Activated CD4-positive, CD25-positive, alpha-beta regulatory T cell treated with anti-CD3 and anti-CD28 coated beads, Interleukin-2, amount 50 U/mL, for 16 hours (primary cell): ENCODE data around the gene MYLK2.
A peak's percentile ranks its signal among the peaks of the same experiment; 100 is the strongest.

Experiments
- DNase-seq: peaks from one replicate; pipeline ENCODE4 v3.0.0-alpha.2; 2020; ENCODE audit warnings: low read depth, low spot score

MYLK2 gene

GRCh38 chr20:31853481-31853880 is 34.3 kb downstream of the MYLK2 start:
- no peak for DNase-seq

- DNase-seq = no peak
Measured at GRCh38 chr20:31856516-31856915, 37.4 kb downstream of the MYLK2 start.

DNA sequence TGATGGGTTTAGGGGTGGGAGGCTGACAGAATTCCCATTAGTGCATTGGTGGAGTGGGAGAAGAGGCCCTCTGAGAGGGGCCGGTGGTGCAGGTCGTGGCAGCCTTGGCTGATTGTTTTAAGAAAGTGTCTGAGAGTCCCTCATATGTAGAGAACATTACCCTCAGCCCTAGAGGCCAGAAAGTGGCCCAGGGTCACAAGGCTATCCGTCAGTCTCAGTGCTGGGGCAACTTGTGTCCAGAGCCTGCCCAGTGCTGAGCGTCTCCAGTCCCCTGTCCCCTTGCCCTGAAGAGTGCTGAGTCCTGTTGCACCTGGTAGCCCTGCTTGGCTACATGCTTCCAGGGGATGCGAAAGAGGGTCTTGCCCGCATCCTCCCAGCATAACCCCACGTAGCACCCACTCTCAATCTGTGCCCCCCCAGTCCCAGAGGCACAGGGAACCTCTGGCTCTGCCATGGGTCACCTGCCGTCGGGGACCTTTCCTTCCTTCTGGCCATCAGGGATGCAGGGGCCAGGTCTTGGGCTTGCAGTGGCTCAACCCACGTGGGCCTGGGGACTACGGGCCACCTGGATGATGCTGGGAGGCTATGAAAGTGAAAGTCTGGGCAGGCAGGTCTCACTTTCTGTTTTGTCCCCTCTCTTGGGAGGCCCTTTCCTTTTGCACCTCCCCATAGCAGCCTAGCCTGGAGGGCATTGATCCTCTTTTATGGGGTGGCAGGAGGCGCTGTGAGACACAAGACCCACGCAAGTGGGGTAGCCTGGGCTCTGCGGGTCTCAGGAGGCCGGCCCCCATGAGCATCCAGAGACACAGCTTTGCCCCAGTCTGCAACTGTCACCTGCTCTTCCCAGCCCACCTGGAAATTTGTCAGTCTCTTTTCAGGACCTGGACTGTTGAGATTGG is 39.0 kb downstream of the MYLK2 start:
- no peak for DNase-seq

DNA sequence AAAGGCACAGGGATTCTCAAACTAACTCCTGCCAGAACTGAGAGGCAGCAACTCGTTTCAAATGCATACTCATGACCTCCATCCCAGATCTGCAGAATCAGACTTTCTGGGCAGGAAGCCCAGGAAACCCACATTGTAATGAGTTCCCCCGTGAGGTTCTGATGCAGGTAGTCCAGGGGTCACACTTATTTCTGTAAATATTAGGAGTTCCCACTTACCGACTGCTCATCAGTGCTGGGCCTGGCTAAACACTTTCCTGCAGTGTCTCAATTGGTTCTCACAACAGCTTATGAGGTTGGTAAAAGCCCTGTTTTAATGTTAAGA is 39.6 kb downstream of the MYLK2 start:
- DNase-seq = no peak

DNA sequence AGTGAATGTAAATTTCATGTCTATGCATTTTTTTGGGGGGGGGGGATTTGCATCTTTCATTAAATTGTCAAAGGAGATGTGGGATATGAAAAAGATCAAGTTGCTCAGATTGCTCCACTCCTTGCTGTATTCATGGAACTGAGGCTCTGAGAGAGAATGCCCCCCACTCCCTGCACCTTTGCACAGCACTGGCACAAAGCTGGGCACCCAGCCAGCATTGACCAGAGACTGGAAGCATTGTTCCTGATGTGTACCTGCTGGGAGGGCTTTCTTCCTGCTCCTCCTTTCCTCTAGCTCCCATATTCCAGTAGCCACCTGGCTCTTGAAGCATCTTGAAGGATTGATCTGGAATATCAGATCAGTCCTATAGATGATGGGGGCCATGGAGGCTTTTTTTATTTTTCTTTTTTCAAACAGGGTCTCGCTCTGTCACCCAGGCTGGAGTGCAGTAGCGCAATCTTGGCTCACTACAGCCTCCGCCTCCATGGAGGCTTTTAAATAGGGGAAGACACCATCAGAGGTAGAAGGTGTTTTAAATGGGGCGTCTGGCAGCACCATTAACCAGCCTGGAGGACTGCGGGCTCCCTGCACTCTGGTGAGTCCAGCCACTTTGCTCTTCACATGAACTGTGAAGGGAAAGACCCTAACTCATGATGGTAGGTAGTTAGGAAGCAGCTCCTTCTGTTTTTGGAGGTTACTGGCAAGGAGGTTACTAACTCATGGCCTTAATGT is 40.3 kb downstream of the MYLK2 start:
- no peak for DNase-seq

DNA sequence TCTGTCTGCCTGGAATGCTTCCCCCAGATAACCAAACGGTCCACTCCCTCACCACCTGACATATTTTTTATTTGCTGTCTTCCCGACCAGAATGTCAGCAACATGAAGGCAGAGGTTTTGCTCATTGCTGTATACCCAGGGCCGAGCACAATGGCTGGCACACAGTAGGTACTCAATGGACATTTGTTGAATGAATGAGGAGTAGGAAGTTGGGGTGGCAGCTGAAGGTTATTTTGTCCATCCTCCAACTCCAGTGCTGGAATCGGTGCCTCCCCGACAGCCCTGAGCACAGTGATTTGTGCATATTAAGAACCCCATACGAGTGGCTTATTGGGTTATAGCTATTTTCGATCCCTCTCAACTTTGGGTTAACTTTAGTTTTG is 40.8 kb downstream of the MYLK2 start:
- DNase-seq = no peak

DNA sequence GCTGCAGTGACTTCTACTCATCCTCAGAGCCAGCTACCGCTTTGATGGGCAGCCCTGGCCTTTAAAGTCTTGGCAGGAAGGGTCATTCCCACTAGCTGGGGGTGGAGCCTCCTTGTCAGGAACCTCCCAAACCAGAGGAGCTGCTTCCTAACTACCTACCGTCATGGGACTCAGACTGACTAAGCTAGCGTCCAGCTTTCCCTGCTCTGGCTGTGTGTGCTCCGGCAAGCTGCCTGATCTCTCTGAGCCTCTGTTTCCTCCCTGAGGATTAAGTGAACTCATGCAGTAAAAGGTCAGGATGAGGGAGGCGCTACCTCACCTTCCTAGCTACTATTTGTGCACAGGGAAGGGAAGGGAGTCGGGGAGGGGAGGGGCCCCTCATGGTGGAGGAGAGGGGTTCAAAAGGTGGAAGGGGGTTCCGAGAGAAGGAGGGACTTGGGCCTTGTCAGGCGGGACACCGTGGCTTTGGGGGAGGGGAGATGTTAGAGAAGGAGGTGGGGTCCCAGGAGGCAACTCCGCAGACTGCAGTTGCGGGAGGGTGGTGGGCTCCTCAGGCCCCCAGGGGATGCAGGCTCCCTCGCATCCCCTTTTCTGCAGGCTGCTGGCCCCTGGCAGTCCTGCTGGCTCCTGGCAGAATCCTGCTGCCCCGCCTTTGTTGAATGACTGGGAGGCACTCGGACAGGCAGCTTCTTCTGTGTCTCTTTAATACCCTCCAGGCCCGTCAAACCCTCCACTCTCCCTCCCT is 41.4 kb downstream of the MYLK2 start:
- DNase-seq = no peak

GRCh38 chr20:31861135-31861384 is 41.9 kb downstream of the MYLK2 start:
- no peak for DNase-seq

DNA sequence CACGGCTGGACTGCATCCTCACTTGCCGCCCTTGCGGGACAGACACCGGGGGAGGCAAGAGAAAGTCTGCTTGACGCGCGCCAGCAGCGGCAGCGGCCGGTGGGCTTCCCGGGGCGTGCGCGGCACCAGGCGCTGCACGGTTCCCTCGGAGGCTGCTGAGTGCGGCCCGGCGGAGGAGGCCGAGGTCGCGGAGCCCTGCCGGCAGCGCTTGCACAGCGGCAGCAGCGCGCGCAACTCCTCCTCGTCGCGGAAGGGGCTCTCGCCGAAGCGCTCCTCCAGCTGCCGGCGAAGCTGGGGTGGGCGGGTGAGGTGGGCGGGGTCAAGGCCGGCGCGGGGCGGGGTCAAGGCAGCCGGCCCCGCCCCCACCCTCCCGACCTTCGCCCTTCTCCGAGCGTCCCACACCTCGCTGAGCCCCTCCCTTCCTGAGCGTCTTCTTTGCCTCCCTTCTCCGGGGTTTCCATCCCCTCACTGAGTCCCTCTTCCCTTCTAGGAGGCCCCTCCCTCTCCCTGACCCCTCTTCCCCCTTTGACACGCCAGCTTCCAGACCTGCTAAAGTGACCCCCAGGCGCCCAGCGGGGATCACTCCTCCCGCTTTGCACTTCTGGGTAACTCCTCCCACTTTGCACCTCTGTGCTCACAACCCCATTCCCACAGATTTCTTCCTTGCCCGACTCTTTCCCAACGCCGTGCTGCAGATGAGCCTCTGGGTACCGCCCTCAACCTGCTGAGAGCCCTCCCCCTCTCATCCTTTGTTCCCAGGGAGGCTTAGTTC is 42.4 kb downstream of the MYLK2 start:
- peak; percentile 23 for DNase-seq

- no peak for DNase-seq
Measured at GRCh38 chr20:31862157-31862470, 43.0 kb downstream of the MYLK2 start.

DNA sequence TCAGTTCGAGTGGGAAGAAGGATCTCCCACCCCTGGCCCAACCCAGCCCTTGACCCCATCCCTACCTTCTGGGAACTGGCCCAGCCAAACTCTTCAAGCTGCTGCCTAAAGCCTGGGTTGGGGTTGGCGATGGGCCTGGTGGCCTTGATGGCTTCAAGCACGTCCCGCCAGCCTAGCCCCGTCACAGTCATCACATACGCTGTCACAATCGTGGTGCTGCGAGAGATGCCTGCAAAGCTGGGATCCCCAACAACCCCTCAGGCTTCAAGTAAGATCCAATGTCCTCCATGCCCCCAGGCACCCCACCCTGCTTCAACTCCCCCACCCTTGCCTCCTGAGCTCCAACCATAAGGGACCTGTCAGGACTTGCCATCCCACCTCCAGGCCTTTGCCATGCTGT is 43.4 kb downstream of the MYLK2 start:
- no peak for DNase-seq

DNA sequence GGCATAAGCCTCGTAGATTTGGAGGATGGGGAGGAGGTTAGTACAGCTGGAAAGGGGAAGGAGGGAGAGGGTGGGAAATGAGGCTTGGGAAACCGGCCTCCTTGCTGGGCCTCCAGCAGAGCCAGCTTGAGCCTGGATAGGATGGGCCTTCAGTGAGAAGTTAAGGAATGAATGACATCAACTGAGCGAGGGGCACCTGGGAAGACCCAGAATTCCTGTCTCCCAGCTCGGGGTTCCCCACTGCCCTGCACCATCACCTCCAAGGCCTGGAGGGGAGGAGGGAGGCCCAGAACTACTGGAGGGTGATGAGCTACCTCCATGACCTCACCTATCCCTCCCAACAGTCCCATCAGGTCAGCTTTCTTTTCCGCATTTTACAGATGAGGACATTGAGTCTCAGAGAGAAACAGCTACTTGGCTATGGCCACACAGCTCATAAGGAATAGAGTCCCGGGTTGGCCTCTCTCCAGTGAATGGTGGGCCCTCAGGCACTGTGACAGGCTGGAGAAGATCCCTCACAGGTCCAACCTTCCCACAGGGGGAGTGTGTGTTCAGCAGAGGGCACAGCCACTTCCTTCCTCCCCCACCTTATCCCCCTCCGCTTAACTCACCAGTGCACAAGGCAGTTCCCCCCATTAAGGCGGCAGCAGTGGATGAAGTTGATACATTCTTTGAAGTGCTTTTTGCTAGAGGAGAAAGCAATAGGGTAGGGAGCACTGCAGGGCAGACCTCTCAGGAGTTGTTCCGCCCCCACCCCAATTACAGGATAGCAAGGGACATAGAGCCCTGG is 44.3 kb downstream of the MYLK2 start:
- no peak for DNase-seq

DNA sequence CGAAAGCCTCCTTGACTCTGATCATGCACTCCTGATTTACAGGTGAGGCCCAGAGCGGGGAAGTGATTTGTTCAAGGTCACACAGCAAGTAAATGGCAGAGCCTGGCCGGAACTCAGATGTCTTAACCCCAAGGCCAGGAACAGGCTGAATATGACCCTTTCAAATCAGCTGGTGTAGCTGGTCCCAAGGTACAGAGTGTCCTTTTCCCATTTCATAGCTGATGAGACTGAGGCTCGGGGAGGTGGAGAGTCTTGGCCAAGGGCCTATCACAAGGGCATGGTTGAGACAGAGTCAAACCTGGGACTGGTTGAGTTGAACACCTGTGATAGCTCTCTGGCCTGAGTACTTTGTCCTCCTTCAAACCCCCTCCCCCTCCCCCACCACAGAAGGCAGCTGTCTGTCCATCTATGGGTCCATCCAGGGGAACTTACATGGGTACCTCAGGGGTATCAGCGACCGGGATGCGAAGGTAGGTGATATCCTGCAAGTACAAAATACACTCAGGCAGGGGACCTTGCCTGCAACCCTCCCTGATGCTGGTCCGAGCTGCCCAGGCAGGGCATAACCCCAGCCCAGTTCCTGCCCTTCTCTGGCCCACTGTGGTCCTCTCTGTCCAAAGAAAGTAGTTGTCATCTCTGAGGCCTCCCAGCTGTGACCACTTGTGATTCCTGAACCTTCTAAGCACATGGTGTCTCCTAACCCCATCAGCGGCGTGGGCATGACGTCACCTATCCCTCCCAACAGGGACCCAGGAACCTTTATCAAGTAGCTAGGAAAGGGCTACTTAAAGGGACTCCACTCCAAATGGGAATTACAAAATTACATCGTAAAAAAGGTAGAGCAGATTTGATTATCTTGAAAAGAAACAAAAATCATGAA is 45.6 kb downstream of the MYLK2 start:
- DNase-seq = no peak

DNA sequence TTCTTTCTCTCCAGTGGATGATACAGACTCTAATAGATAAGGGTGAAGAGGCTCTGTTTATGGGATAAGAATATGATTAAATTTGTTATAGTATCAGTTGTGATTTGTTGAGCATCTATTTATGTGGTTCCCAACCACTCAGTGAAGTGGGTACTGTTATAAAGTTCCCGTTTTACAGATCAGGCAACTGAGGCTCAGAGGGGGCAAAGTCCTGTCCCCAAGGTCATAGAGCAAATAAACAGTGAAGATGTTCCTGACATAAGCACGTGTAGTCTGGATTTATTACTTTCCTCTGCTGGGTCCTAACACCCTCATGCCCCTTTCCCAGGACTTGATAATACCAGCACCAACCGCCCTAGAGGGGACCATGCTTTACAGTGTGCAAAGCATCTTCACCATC is 47.1 kb downstream of the MYLK2 start:
- no peak for DNase-seq

DNA sequence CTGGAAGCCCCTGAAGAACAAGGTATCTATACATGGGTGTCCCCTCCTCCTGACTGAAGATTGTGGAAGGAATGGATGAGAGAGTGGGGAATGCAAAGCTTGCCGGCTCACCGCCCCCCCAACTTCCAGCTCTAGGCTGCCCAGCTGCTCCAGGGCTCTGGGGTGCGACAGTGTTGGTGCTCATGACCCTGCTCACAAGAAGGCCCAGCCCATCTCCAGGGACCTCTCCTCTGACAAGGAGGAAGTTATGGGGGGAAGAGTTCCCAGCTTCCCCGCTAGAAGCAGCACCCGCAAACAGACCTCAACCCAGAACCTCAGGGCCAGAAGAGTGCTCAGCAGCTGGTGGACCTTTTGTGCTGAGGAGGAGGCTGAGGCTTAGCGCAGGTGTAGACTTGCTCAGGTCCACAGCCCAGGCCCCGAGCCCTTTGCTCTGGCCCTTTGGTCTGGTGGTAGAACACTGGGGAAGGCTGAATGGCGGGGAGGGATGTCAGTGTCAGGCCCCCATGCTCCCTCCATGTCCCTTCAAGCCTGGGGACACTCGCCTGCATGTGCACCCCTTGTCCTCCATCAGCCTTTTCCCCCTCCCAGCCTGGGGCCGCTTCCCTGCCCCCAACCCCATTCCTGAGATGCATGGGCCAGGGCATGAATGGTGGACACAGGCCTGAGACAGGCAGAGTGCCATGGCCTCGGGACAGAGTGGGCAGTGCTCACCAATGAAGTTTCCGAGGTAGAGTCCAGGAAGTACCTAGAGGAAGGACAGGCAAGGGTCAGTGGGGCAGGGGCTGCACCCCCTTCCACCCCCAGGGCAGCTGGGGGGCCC is 49.9 kb downstream of the MYLK2 start:
- no peak for DNase-seq

GRCh38 chr20:31869673-31869941 is 50.5 kb downstream of the MYLK2 start:
- DNase-seq = no peak

GRCh38 chr20:31869942-31870725 is 51.0 kb downstream of the MYLK2 start, which contains the start of the genes DUSP15 and TTLL9:
DUSP15 (minus strand) TSS chr20:31870527; CDS start chr20:31870337, 190 bp downstream.
TTLL9 (plus strand) TSS chr20:31870634; CDS start chr20:31871127, 493 bp downstream.
- no peak for DNase-seq

DNA sequence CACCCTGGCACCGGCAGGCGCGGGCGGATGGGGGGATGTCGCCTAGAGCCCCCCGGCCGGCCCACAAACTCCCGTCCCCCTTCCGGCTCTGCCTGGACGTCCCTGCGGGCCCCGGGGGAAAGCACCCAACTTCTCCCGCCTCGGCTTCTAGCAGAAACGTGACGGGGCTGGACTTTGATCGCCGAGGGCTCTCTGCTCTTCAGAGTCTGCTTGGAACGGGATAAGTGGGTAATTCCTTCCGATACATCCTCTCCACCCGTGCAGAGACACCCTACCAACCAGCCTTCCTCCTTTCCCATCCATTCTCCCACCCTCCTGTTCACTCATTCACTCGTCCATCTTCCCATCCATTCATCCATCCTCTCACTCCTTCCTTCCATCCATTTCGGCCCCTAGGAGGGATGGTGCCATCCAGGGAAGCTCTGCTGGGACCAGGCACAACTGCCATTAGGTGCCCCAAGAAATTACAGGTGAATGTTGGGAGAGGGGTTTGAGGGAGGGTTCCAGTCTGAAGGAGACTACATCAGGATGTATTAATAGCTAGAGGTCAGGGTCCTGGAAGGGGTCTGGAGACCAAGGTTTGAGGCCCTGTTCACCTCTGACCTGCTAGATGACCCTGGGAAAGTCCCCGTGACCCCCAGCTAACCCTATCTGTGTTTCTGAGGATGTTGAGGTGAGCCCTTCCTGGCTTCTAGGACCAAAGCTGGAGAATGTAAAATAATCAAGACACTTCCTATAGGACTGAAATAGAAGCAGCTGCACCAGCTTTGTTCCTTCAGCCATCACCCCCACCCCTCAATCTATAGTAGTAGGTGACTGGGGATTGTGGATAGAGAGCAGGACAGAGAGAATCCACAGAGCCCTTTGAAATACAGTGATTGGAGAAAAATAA is 51.8 kb downstream of the MYLK2 start:
- DNase-seq = no peak
